T-helper 2 cell treated with Interferon-gamma antibody and Interleukin-4, amounts not matched to agents 5 μg/mL and 100 μg/mL, for 36 hours (primary cell): ENCODE measurements around the gene ECM1.

ENCODE experiments used
- DNase-seq: peaks from one replicate; pipeline ENCODE4 v3.0.0; 2021; ENCODE audit warnings: low spot score
- H3K27ac Mint-ChIP-seq: one replicate; pipeline ENCODE4 v1.8.0; 2021; ENCODE audit warnings: mild to moderate bottlenecking, mixed read lengths
- H3K27me3 Mint-ChIP-seq: one replicate; pipeline ENCODE4 v1.8.0; 2021; ENCODE audit warnings: low read depth, mixed read lengths
- H3K36me3 Mint-ChIP-seq: one replicate; pipeline ENCODE4 v1.8.0; 2021; ENCODE audit warnings: low read depth, mixed read lengths
- H3K4me1 Mint-ChIP-seq: one replicate; pipeline ENCODE4 v1.8.0; 2021; ENCODE audit warnings: low read depth, mixed read lengths
- H3K4me3 Mint-ChIP-seq: one replicate; pipeline ENCODE4 v1.8.0; 2022; ENCODE audit warnings: mild to moderate bottlenecking, moderate library complexity, mixed read lengths
- H3K9me3 Mint-ChIP-seq: one replicate; pipeline ENCODE4 v1.8.0; 2021; ENCODE audit warnings: mixed read lengths

Gene ECM1

GRCh38 chr1:150507912-150508864 is at the start of gene ECM1:
Gene ECM1, plus strand, starts transcription at chr1:150508109. Its CDS starts 101 bp downstream, at chr1:150508210.
- Mint-ChIP-seq H3K27me3 (no peaks in the 10 kb centered on the region), H3K36me3 (peaks cover 19% of the 10 kb centered on the region), H3K4me1 (peaks cover 2% of the 10 kb centered on the region), H3K4me3 (no peak within 1 kb of the TSS), H3K9me3 (no peaks in the 10 kb centered on the region), H3K27ac (peak within 1 kb of the TSS; percentile 9)
- DNase-seq = no peak

- H3K27ac Mint-ChIP-seq = no peak overlapping the region
- no peak overlapping the region for H3K4me3 Mint-ChIP-seq
- H3K9me3 Mint-ChIP-seq = no peaks in the 10 kb centered on the region
- H3K36me3 Mint-ChIP-seq = peaks cover 18% of the 10 kb centered on the region
- no peaks in the 10 kb centered on the region for H3K27me3 Mint-ChIP-seq
- peaks cover 4% of the 10 kb centered on the region for H3K4me1 Mint-ChIP-seq
- peak; percentile 60 for DNase-seq
Observed at GRCh38 chr1:150464422-150464826, 43.5 kb upstream of the ECM1 start.

GRCh38 chr1:150466964-150467363 is 40.9 kb upstream of the ECM1 start:
- Mint-ChIP-seq H3K36me3 (peaks cover 33% of the 10 kb centered on the region), H3K27me3 (no peaks in the 10 kb centered on the region), H3K4me1 (peaks cover 4% of the 10 kb centered on the region), H3K9me3 (no peaks in the 10 kb centered on the region), H3K27ac (no peak overlapping the region), H3K4me3 (no peak overlapping the region)
- DNase-seq = no peak

GRCh38 chr1:150469291-150469690 is 38.6 kb upstream of the ECM1 start:
- Mint-ChIP-seq H3K9me3 (no peaks in the 10 kb centered on the region), H3K27me3 (no peaks in the 10 kb centered on the region), H3K36me3 (peaks cover 37% of the 10 kb centered on the region), H3K4me3 (no peak overlapping the region), H3K4me1 (peaks cover 2% of the 10 kb centered on the region), H3K27ac (no peak overlapping the region)
- no peak for DNase-seq

GRCh38 chr1:150472601-150473200 is 35.2 kb upstream of the ECM1 start:
- Mint-ChIP-seq H3K27ac (no peak overlapping the region), H3K4me1 (no peaks in the 10 kb centered on the region), H3K4me3 (no peak overlapping the region), H3K36me3 (peaks cover 28% of the 10 kb centered on the region), H3K9me3 (no peaks in the 10 kb centered on the region), H3K27me3 (no peaks in the 10 kb centered on the region)
- DNase-seq = no peak

- no peak overlapping the region for H3K4me3 Mint-ChIP-seq
- peaks cover 28% of the 10 kb centered on the region for H3K36me3 Mint-ChIP-seq
- no peak overlapping the region for H3K27ac Mint-ChIP-seq
- no peaks in the 10 kb centered on the region for H3K27me3 Mint-ChIP-seq
- H3K9me3 Mint-ChIP-seq = no peaks in the 10 kb centered on the region
- DNase-seq = no peak
- no peaks in the 10 kb centered on the region for H3K4me1 Mint-ChIP-seq
Observed at GRCh38 chr1:150473659-150474058, 34.2 kb upstream of the ECM1 start.

- H3K27ac Mint-ChIP-seq = no peak overlapping the region
- no peak overlapping the region for H3K4me3 Mint-ChIP-seq
- no peaks in the 10 kb centered on the region for H3K4me1 Mint-ChIP-seq
- no peaks in the 10 kb centered on the region for H3K9me3 Mint-ChIP-seq
- DNase-seq = no peak
- H3K36me3 Mint-ChIP-seq = peaks cover 27% of the 10 kb centered on the region
- no peaks in the 10 kb centered on the region for H3K27me3 Mint-ChIP-seq
Observed at GRCh38 chr1:150474869-150475268, 33.0 kb upstream of the ECM1 start.

GRCh38 chr1:150476754-150477153 is 31.2 kb upstream of the ECM1 start:
- H3K9me3 Mint-ChIP-seq = no peaks in the 10 kb centered on the region
- no peak for DNase-seq
- H3K36me3 Mint-ChIP-seq = peaks cover 10% of the 10 kb centered on the region
- H3K27ac Mint-ChIP-seq = no peak overlapping the region
- H3K27me3 Mint-ChIP-seq = no peaks in the 10 kb centered on the region
- H3K4me1 Mint-ChIP-seq = no peaks in the 10 kb centered on the region
- no peak overlapping the region for H3K4me3 Mint-ChIP-seq

GRCh38 chr1:150477320-150477719 is 30.6 kb upstream of the ECM1 start:
- Mint-ChIP-seq H3K9me3 (no peaks in the 10 kb centered on the region), H3K4me1 (no peaks in the 10 kb centered on the region), H3K27ac (no peak overlapping the region), H3K4me3 (no peak overlapping the region), H3K36me3 (peaks cover 6% of the 10 kb centered on the region), H3K27me3 (no peaks in the 10 kb centered on the region)
- DNase-seq = no peak

GRCh38 chr1:150477733-150478132 is 30.2 kb upstream of the ECM1 start:
- H3K4me3 Mint-ChIP-seq = no peak overlapping the region
- no peaks in the 10 kb centered on the region for H3K27me3 Mint-ChIP-seq
- no peaks in the 10 kb centered on the region for H3K9me3 Mint-ChIP-seq
- no peak overlapping the region for H3K27ac Mint-ChIP-seq
- no peaks in the 10 kb centered on the region for H3K4me1 Mint-ChIP-seq
- DNase-seq = no peak
- peaks cover 4% of the 10 kb centered on the region for H3K36me3 Mint-ChIP-seq

- no peak for DNase-seq
- no peaks in the 10 kb centered on the region for H3K9me3 Mint-ChIP-seq
- H3K27me3 Mint-ChIP-seq = no peaks in the 10 kb centered on the region
- H3K36me3 Mint-ChIP-seq = no peaks in the 10 kb centered on the region
- no peaks in the 10 kb centered on the region for H3K4me1 Mint-ChIP-seq
- H3K4me3 Mint-ChIP-seq = no peak overlapping the region
- no peak overlapping the region for H3K27ac Mint-ChIP-seq
Observed at GRCh38 chr1:150479370-150479769, 28.5 kb upstream of the ECM1 start.

GRCh38 chr1:150479927-150480352 is 28.0 kb upstream of the ECM1 start:
- Mint-ChIP-seq H3K4me3 (no peak overlapping the region), H3K4me1 (no peaks in the 10 kb centered on the region), H3K36me3 (no peaks in the 10 kb centered on the region), H3K27ac (no peak overlapping the region), H3K9me3 (no peaks in the 10 kb centered on the region), H3K27me3 (no peaks in the 10 kb centered on the region)
- DNase-seq = no peak

- H3K27me3 Mint-ChIP-seq = no peaks in the 10 kb centered on the region
- H3K27ac Mint-ChIP-seq = no peak overlapping the region
- DNase-seq = no peak
- H3K4me1 Mint-ChIP-seq = peaks cover 13% of the 10 kb centered on the region
- H3K9me3 Mint-ChIP-seq = no peaks in the 10 kb centered on the region
- H3K4me3 Mint-ChIP-seq = no peak overlapping the region
- H3K36me3 Mint-ChIP-seq = peaks cover 6% of the 10 kb centered on the region
Observed at GRCh38 chr1:150484431-150484830, 23.5 kb upstream of the ECM1 start.

GRCh38 chr1:150484861-150485260 is 23.0 kb upstream of the ECM1 start:
- Mint-ChIP-seq H3K27ac (no peak overlapping the region), H3K9me3 (no peaks in the 10 kb centered on the region), H3K4me1 (peaks cover 13% of the 10 kb centered on the region), H3K27me3 (no peaks in the 10 kb centered on the region), H3K4me3 (no peak overlapping the region), H3K36me3 (peaks cover 6% of the 10 kb centered on the region)
- DNase-seq = no peak
